GM23248 (cell line): ENCODE results near the gene SPATC1L. TPM values are rescaled to one million over a fixed set of nuclear protein-coding genes. Genes with fewer than 3 reads are reported as not detected.

Experiments used
- DNase-seq: peaks from one replicate; pipeline ENCODE4 v3.0.0-alpha.2; 2015
- H2AFZ ChIP-seq: fragments of 200-600 bp; sonication (generic); 2 replicates; pipeline ENCODE4 v1.6.1; 2016; ENCODE audit warnings: antibody characterized with exemption
- H3F3A ChIP-seq: fragments of 200-600 bp; sonication (generic); 2 replicates; pipeline ENCODE4 v1.6.1; 2016; ENCODE audit warnings: mild to moderate bottlenecking, antibody characterized with exemption, mixed run types; ENCODE audit not compliant: insufficient read depth
- H3K27ac ChIP-seq: fragments of 200-600 bp; sonication (generic); 2 replicates; pipeline ENCODE4 v1.5.1; 2016; ENCODE audit warnings: mild to moderate bottlenecking
- H3K27me3 ChIP-seq: fragments of 200-600 bp; sonication (generic); replicated peaks from 2 replicates; pipeline ENCODE4 v1.6.1; 2016; ENCODE audit warnings: mild to moderate bottlenecking; ENCODE audit not compliant: insufficient read depth
- H3K36me3 ChIP-seq: fragments of 200-600 bp; sonication (generic); 2 replicates; pipeline ENCODE4 v1.6.1; 2016; ENCODE audit warnings: low read depth, mild to moderate bottlenecking
- H3K4me1 ChIP-seq: fragments of 200-600 bp; sonication (generic); 2 replicates; pipeline ENCODE4 v1.6.1; 2016; ENCODE audit warnings: mild to moderate bottlenecking; ENCODE audit not compliant: insufficient read depth
- H3K4me2 ChIP-seq: fragments of 200-600 bp; sonication (generic); one replicate; pipeline ENCODE4 v1.6.1; 2016; ENCODE audit warnings: mild to moderate bottlenecking; ENCODE audit not compliant: unreplicated experiment
- H3K4me3 ChIP-seq: fragments of 200-600 bp; sonication (generic); 2 replicates; pipeline ENCODE4 v1.5.1; 2016; ENCODE audit warnings: mild to moderate bottlenecking
- H3K79me2 ChIP-seq: fragments of 200-600 bp; sonication (generic); 2 replicates; pipeline ENCODE4 v1.6.1; 2016; ENCODE audit warnings: mild to moderate bottlenecking; ENCODE audit not compliant: insufficient read depth
- H3K9ac ChIP-seq: fragments of 200-600 bp; sonication (generic); 2 replicates; pipeline ENCODE4 v1.6.1; 2016; ENCODE audit warnings: mild to moderate bottlenecking
- H3K9me2 ChIP-seq: fragments of 200-600 bp; sonication (generic); 2 replicates; pipeline ENCODE4 v1.6.1; 2016; ENCODE audit warnings: mixed run types, mild to moderate bottlenecking, moderate library complexity; ENCODE audit not compliant: insufficient read depth
- H3K9me3 ChIP-seq: fragments of 200-600 bp; sonication (generic); one replicate; pipeline ENCODE4 v1.6.1; 2017; ENCODE audit warnings: low read depth
- H4K20me1 ChIP-seq: fragments of 200-600 bp; sonication (generic); 2 replicates; pipeline ENCODE4 v1.6.0; 2016; ENCODE audit not compliant: insufficient read depth
- EZH2 ChIP-seq: fragments of 200-600 bp; sonication (generic); IDR thresholded peaks from 2 replicates; pipeline ENCODE4 v1.6.1; 2018; ENCODE audit warnings: antibody characterized with exemption, mild to moderate bottlenecking; ENCODE audit not compliant: insufficient read depth, poor library complexity, severe bottlenecking
- EZH2phosphoT487 ChIP-seq: fragments of 200-600 bp; sonication (generic); IDR thresholded peaks from 2 replicates; pipeline ENCODE4 v1.6.1; 2018; ENCODE audit warnings: antibody characterized with exemption, moderate library complexity, mild to moderate bottlenecking, low read depth; ENCODE audit not compliant: insufficient read depth
- WGBS, 2 experiments: methylation state at CpG; one replicate each; pipeline ENCODE4 v1.1.6; 2015 to 2017; ENCODE audit warnings: low lambda C conversion rate in 2 of 2, low coverage in 1 of 2; ENCODE audit errors: missing lambda C conversion rate in 2 of 2; 5-methylcytosine and 5-hydroxymethylcytosine counted together
- in situ Hi-C: fragments of 300-500 bp; cut with MboI; formaldehyde crosslinking; loops from 2 replicates; pipeline ENCODE4 v1.15.0; 2020
- polyA plus RNA-seq: library from polyadenylated mRNA; unstranded; fragments of >200 nt; fragmentation: Nextera tagmentation; extraction: Ambion mirVana; gene quantifications from 2 replicates; pipeline ENCODE4 v1.2.1, GENCODE V29; 2016
- total RNA-seq: library from RNA; depleted of rRNA; stranded (reverse); fragments of >200 nt; shearing (Covaris generic); gene quantifications from 2 replicates; pipeline ENCODE4 v1.2.3, GENCODE V29; 2014

The SPATC1L gene
- total and polyA plus RNA-seq, 2 experiments from 2014 or later = 5.2 to 15.7 TPM

DNA sequence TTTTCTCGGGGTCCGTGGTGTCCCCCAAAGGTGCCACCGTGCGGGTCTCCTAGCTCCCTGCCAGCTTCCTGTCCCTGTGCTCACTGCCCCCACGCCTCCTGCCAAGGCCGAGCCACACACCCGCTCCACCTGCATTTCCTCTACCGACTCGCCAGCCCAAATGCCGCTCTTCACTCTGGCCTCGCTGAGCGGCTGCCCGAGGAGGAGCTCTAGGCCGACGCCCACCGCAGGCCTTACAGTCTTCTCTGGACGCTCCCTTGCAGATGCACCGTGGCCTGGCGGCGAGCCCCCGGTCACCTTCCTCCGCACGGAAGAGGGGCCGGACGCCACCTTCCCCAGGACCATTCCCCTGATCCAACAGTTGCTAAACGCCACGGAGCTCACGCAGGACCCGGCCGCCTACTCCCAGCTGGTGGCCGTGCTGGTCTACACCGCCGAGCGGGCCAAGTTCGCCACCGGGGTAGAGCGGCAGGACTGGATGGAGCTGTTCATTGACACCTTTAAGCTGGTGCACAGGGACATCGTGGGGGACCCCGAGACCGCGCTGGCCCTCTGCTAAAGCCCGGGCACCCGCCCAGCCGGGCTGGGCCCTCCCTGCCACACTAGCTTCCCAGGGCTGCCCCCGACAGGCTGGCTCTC is 55.2 kb downstream of the SPATC1L start:
- in situ Hi-C loops = no loop called here
- TF ChIP-seq EZH2phosphoT487 (no peak), EZH2 (no peak)
- peaks cover 6% of the 10 kb centered on the region; the same call in 1 of the 2 replicates for H3K79me2 ChIP-seq
- H3K27me3 ChIP-seq = no peaks in the 10 kb centered on the region
- H3F3A ChIP-seq = peaks cover 55% of the 10 kb centered on the region
- no peak overlapping the region for H2AFZ ChIP-seq
- no peaks in the 10 kb centered on the region for H3K4me1 ChIP-seq
- H3K4me2 ChIP-seq = no peak overlapping the region
- H3K27ac ChIP-seq = no peak overlapping the region
- H4K20me1 ChIP-seq = no peaks in the 10 kb centered on the region
- no peak for DNase-seq
- 88 to 91% methylated on average over 39 to 45 of the region's 45 CpGs for WGBS, 2 experiments
- no peak overlapping the region for H3K4me3 ChIP-seq
- H3K36me3 ChIP-seq = peaks cover 24% of the 10 kb centered on the region; the same call in 1 of the 2 replicates
- no peak overlapping the region for H3K9ac ChIP-seq
- no peaks in the 10 kb centered on the region for H3K9me3 ChIP-seq
- no peaks in the 10 kb centered on the region for H3K9me2 ChIP-seq

DNA sequence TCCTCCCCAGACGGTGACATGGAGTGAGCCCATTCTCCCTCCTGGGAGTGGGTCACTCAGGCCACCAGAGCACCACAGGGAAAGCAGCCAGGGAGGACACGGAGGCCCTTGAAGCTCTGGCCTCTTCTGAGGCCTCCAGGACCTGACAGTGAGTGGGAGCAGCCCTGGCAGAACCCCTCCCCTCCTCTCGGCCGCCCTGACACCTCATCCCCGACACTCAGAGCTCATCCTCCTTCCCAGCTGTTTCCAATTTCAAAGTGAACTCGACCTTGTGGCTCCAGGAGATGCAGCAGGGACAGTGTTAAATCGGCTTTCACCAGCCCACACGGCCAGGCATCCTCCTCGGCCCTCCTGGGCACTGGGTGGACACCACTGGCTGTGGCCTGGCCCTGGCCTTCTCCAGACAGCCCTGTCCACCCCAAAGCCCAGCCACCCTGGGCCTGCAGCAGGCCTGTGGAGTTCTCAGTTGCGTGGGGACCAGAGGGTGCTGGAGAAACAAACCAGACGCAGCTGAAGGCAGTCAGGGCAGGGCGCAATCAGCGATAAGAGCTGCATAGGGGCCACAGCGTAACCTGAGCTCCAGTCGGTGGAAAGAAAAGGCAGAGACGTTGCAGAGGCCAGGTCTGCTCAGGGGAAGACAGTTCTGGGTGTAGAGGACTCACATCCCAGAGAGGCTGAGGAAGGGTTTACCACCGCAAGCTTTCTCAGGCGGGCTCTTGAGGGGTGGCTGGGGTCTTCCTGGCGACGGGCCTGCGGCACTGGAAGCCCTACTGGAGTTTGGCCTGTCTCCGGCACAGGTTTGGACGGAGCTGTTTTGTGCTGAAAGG is 55.9 kb downstream of the SPATC1L start:
- Histone ChIP-seq H3K27me3 (no peaks in the 10 kb centered on the region), H3K9ac (no peak overlapping the region), H2AFZ (no peak overlapping the region), H3K9me3 (no peaks in the 10 kb centered on the region), H3K27ac (no peak overlapping the region), H3K4me3 (no peak overlapping the region), H3K36me3 (peaks cover 24% of the 10 kb centered on the region; the same call in 1 of the 2 replicates), H3F3A (peaks cover 55% of the 10 kb centered on the region), H4K20me1 (no peaks in the 10 kb centered on the region), H3K79me2 (peaks cover 11% of the 10 kb centered on the region; the same call in 1 of the 2 replicates), H3K4me2 (no peak overlapping the region), H3K9me2 (no peaks in the 10 kb centered on the region), H3K4me1 (no peaks in the 10 kb centered on the region)
- in situ Hi-C loops = no loop called here
- TF ChIP-seq EZH2phosphoT487 = no peak
- no peak for TF ChIP-seq EZH2
- 73 to 74% methylated on average over 23 of the region's 23 CpGs for WGBS, 2 experiments
- DNase-seq = peak; percentile 48

DNA sequence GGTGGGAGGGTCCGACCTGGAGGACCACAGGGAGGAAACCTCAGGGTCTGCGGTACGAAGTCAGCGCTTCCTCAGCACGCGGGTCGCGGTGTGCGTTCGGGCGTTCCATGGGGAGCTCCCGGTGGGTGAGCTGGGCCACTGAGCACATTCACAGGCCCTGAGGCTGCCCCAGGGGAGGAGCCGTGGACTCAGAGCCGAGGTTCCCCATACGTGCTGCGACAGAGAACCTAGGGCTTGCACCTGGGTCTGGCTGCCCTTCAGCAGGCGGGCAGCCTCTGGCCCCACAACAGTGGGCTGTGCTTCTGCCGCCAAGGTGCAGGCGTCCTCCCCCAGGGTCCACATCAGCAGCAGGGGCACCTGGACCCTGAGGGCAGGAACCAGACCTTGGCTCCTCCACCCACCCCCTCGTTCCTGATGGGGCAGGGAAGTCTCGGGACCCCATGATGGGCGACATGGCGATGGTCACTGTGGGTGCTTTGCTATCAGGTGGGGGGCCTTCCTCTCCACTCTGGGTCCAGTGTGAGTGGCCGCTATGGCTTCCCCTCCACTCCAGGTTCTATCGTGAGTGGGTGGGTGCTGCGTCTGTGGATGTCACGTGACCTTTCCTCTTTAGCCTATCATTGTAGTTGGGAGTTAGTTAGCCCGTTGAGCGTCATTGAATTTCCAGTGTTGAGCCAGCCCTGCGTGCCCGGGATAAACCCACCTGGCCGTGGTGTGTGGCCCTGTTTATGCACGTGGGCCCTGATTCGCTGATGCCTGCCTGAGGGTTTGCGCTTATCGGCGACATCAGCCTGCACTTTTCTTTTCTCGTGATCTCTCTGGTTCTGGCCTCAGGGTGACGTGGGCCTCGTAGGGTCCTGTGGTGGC is 56.8 kb downstream of the SPATC1L start:
- in situ Hi-C loops = no loop called here
- H3F3A ChIP-seq = peaks cover 53% of the 10 kb centered on the region
- no peak overlapping the region for H3K9ac ChIP-seq
- no peak overlapping the region for H3K4me3 ChIP-seq
- H3K36me3 ChIP-seq = peaks cover 27% of the 10 kb centered on the region; the same call in 1 of the 2 replicates
- H2AFZ ChIP-seq = no peak overlapping the region
- peaks cover 4% of the 10 kb centered on the region for H3K4me1 ChIP-seq
- no peak overlapping the region for H3K27ac ChIP-seq
- no peak for DNase-seq
- no peak overlapping the region for H3K4me2 ChIP-seq
- no peaks in the 10 kb centered on the region for H3K9me2 ChIP-seq
- H3K27me3 ChIP-seq = no peaks in the 10 kb centered on the region
- peaks cover 14% of the 10 kb centered on the region; the same call in 1 of the 2 replicates for H3K79me2 ChIP-seq
- 86 to 87% methylated on average over 32 to 38 of the region's 40 CpGs for WGBS, 2 experiments
- H4K20me1 ChIP-seq = no peaks in the 10 kb centered on the region
- TF ChIP-seq EZH2phosphoT487 = no peak
- no peak for TF ChIP-seq EZH2
- no peaks in the 10 kb centered on the region for H3K9me3 ChIP-seq
